GM21825 (cell line): Measurements from ENCODE around the gene C11orf21.

Source experiments
- ATAC-seq: cut with Tn5 transposase; IDR thresholded peaks from one replicate; pipeline ENCODE4 v1.9.1; 2021; ENCODE audit warnings: mild to moderate bottlenecking, moderate library complexity; ENCODE audit not compliant: unreplicated experiment

Gene C11orf21

GRCh38 chr11:2273311-2273710, 28.4 kb downstream of the C11orf21 start:
- ATAC-seq, result no peak

- no peak for ATAC-seq
Measured at GRCh38 chr11:2272946-2273280, 28.8 kb downstream of the C11orf21 start.

GRCh38 chr11:2272228-2272945, 29.3 kb downstream of the C11orf21 start:
- ATAC-seq, result no peak

- no peak for ATAC-seq
Measured at GRCh38 chr11:2271327-2272227, 30.1 kb downstream of the C11orf21 start.

GRCh38 chr11:2271077-2271326, 30.7 kb downstream of the C11orf21 start:
- no peak for ATAC-seq

GRCh38 chr11:2270322-2271076, 31.2 kb downstream of the C11orf21 start, which contains the start of gene ASCL2:
Gene ASCL2 (minus strand): TSS chr11:2270588. CDS start chr11:2270332, 256 bp downstream.
- no peak for ATAC-seq

GRCh38 chr11:2269601-2270321, 32.0 kb downstream of the C11orf21 start:
- ATAC-seq, result no peak

- ATAC-seq, result no peak
Measured at GRCh38 chr11:2268729-2269600, 32.8 kb downstream of the C11orf21 start.

GRCh38 chr11:2267851-2268728, 33.6 kb downstream of the C11orf21 start:
- ATAC-seq, result no peak

- ATAC-seq, result no peak
Measured at GRCh38 chr11:2267306-2267850, 34.3 kb downstream of the C11orf21 start.

- no peak for ATAC-seq
Measured at GRCh38 chr11:2266586-2267305, 35.0 kb downstream of the C11orf21 start.

- no peak for ATAC-seq
Measured at GRCh38 chr11:2265854-2266585, 35.7 kb downstream of the C11orf21 start.

GRCh38 chr11:2265396-2265795, 36.3 kb downstream of the C11orf21 start:
- ATAC-seq, result peak; percentile 65

GRCh38 chr11:2264366-2265053, 37.2 kb downstream of the C11orf21 start:
- ATAC-seq, result no peak

GRCh38 chr11:2263724-2264360, 37.9 kb downstream of the C11orf21 start:
- ATAC-seq, result no peak

- ATAC-seq, result no peak
Measured at GRCh38 chr11:2263071-2263565, 38.6 kb downstream of the C11orf21 start.
